Measurements from ENCODE around the gene TNS3.

Gene TNS3

DNA sequence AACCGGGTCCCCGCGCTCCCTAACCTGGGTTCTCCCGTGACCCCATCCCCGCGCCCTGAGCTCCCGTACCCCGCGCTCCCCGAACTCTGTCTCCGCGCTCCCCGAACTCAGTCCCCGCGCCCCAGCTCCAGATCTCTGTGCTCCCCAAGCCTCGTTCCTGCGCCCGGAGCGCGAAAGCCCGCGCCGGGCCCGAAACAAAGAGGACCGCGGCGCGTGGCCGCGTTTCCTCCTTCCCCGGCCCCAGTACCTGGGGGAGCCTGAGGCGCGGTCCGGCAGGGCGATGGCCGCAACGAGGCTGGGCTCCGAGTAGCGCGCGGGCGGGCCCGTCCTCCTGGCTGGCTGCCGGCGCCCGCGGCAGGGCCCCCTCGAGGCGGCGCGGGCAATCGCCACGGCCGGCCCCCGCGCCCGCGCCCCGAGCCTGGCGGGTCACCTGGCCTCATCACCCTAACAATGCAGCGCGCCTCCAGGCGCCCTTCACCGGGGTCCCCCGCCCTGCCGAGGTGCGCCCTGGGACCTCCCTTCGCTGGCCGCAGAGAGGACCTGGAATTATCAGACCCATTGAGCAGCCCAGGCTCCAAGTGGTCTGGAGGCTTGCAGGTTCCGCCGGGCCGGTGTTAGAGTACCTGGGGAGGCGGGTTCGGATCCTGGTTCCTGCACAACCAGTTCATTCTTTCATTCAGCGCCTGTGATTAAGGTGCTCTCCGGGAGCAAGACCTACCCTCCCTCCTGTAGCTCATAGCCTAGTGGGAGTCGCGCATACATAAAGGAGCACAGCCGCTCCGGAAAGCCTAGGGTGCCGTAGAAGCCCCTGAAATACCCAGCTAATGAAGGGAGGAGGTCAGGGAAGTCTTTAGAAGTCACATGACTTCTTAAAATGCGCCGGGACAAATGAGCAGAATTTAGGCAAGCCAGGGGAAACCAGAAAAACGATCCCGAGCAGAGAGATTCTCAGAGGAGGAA lies at the start of gene TNS3:
TNS3 (minus strand) TSS at position 308 of the 960 bp plus-strand sequence. CDS start 142,475 bp downstream, outside the sequence.
- TF ChIP-seq CTCF (IDR thresholded peaks at IDR 0.05; ENCODE audit: borderline replicate concordance, insufficient read depth, low read depth, low read length), result no peak
- H3K4me3 ChIP-seq (ENCODE audit: low read depth, low read length), result no peak within 1 kb of the TSS

DNA sequence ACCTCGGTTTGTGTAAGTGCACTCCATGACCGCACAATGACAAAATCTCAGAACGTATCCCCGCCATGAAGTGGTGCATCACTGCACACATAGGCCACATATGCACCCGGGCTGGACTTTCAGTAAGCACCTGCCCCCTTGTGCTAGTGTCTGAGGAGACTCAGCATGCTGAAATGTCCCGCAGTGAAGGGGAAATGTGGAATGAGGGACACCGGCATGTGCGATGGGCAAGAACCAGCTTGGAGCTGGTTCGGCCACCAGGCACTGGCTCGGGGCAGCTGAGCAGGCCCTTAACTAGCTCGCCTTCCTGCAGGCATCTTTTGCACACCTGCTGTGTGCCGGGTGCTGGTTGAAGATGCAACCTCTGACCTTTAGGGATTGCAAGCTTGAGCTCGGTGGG lies 49.8 kb upstream of the TNS3 start:
- no peak overlapping the region for H3K4me3 ChIP-seq (ENCODE audit: low read depth, low read length)
- no peak for TF ChIP-seq CTCF (IDR thresholded peaks at IDR 0.05; ENCODE audit: borderline replicate concordance, insufficient read depth, low read depth, low read length)

DNA sequence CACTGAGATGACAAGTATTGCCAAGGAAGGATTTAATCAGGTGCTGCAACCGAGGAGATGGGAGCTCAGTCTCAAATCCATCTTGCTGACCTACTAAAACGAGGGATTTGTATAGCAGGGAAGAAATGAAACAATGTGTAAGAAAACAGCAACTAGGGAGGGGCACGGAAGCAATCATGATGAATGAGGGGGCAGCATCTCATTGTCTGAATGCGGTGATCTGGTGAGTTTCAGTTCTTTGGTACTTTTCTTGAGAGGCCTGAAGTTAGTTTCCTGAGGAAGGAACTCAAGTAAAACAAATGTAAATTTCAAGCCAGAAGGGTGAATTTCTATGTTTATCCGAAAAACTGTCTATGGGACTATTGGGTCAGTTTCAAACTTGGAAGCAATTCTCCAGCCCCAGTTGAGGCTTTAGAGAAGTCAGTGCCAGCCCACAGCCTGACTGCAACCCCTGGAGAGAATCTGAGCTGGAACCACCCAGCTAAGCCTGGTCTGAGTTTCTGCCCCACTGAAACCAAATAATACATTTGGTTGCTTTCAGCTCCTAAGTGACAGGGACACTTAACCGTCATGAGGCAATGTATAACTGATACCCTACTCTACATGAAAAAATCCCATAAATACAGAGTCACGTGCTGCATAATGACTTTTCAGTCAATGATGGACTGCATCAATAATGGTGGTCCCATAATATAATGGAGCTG lies 45.8 kb upstream of the TNS3 start:
- TF ChIP-seq CTCF (IDR thresholded peaks at IDR 0.05; ENCODE audit: borderline replicate concordance, insufficient read depth, low read depth, low read length), result no peak
- H3K4me3 ChIP-seq (ENCODE audit: low read depth, low read length), result no peak overlapping the region

- no peak for TF ChIP-seq CTCF (IDR thresholded peaks at IDR 0.05; ENCODE audit: borderline replicate concordance, insufficient read depth, low read depth, low read length)
- H3K4me3 ChIP-seq (ENCODE audit: low read depth, low read length), result no peak overlapping the region
Measured at GRCh38 chr7:47625861-47626715, 44.2 kb upstream of the TNS3 start.

GRCh38 chr7:47624689-47625088 lies 42.8 kb upstream of the TNS3 start:
- no peak for TF ChIP-seq CTCF (IDR thresholded peaks at IDR 0.05; ENCODE audit: borderline replicate concordance, insufficient read depth, low read depth, low read length)
- H3K4me3 ChIP-seq (ENCODE audit: low read depth, low read length), result no peak overlapping the region

DNA sequence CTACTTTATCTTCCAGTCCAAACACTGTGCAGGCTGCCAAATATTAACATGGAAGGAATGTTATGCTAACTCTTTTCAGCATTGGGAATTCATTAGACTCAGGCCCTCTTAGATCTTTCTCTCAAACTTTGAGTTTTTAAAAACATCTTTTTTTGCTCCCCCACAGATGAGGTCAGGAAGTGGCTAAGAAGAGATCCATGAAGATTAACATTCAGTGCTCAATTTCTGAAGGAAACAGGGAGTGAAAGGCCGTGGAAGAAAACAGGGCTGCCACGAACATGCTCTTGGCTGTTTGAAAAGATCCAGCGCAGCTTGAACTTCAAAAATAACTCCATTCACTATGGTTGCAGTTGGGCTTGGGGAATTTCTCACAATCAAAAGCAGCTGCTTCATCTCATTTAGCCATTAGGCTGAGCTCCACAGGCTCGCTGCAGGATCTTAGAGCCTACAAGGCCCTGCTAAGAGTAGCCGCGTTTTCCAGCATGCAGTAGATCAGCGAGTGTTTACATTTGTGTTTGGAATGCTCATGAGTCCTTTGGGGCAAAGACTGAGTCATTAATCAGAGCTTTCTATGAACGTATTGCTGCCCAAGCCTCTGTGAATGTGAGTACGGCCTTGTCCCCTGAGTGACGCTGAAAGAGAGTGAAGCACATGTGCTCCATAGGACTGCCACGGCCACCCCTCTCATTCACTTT lies 41.2 kb upstream of the TNS3 start:
- no peak overlapping the region for H3K4me3 ChIP-seq (ENCODE audit: low read depth, low read length)
- TF ChIP-seq CTCF (IDR thresholded peaks at IDR 0.05; ENCODE audit: borderline replicate concordance, insufficient read depth, low read depth, low read length), result no peak

Data from GM12875 (cell line).